ENCODE measurements around the gene GNE. TPM values are rescaled to one million over a fixed set of nuclear protein-coding genes. Genes with fewer than 3 reads are reported as not detected.

The GNE gene
- polyA plus RNA-seq, 1 donor (not counting 4 experiments of a cell fraction or from before 2014, with no cell fraction given): 10.1 TPM

GRCh38 chr9:36207546-36208012 is 50.7 kb downstream of the GNE start:
- DNase-seq (ENCODE audit: low read depth, low spot score) (no peak), FAIRE-seq (no peak)
- H3K27me3 ChIP-seq (ENCODE audit: control insufficient read depth, extremely low read depth, insufficient read depth, low read length): no peaks in the 10 kb centered on the region
- dilution Hi-C loops (cut with MboI; ENCODE audit: extremely low pct_ligation_motif_present, low sequenced_read_pairs): no loop called here
- peaks cover 56 to 74% of the 10 kb centered on the region in 2 experiments for H3K36me3 ChIP-seq (ENCODE audit: control insufficient read depth in 2 of 2, extremely low read depth in 1 of 2, insufficient read depth in 2 of 2, low read length in 2 of 2)
- peaks cover 80% of the 10 kb centered on the region for H3K79me2 ChIP-seq (ENCODE audit: control insufficient read depth, insufficient read depth, low read length)
- no peak overlapping the region for H2AFZ ChIP-seq (ENCODE audit: control insufficient read depth, low read length)
- H3K27ac ChIP-seq (ENCODE audit: control insufficient read depth, insufficient read depth, low read length): no peak overlapping the region
- no peak overlapping the region for H3K4me2 ChIP-seq (ENCODE audit: control insufficient read depth, extremely low read depth, insufficient read depth, low read depth, low read length)
- TF ChIP-seq CTCF (optimal IDR thresholded peaks at IDR 0.05 in 1 of 3, IDR thresholded peaks at IDR 0.05 in 1 of 3, conservative IDR thresholded peaks at IDR 0.05 in 1 of 3; ENCODE audit: extremely low read depth in 1 of 3, insufficient read depth in 2 of 3, low read length in 3 of 3) (no peak), EZH2 (IDR thresholded peaks at IDR 0.05; ENCODE audit: low read length) (no peak)
- H3K9ac ChIP-seq (ENCODE audit: control insufficient read depth, extremely low read depth, insufficient read depth, low read length): no peak overlapping the region
- H3K4me1 ChIP-seq (ENCODE audit: control insufficient read depth, extremely low read depth, insufficient read depth, low read length): no peaks in the 10 kb centered on the region
- H3K9me1 ChIP-seq (ENCODE audit: control insufficient read depth, extremely low read depth, insufficient read depth, low read length): no peaks in the 10 kb centered on the region
- H3K4me3 ChIP-seq (ENCODE audit: control insufficient read depth in 2 of 3, extremely low read depth in 1 of 3, insufficient read depth in 2 of 3, low read depth in 1 of 3, low read length in 3 of 3): no peak overlapping the region
- peaks cover 17% of the 10 kb centered on the region for H4K20me1 ChIP-seq (ENCODE audit: control insufficient read depth, extremely low read depth, insufficient read depth, low read length)
- no peaks in the 10 kb centered on the region for H3K9me3 ChIP-seq (ENCODE audit: control insufficient read depth, low read depth, low read length)

GRCh38 chr9:36207016-36207415 is 51.2 kb downstream of the GNE start:
- H4K20me1 ChIP-seq (ENCODE audit: control insufficient read depth, extremely low read depth, insufficient read depth, low read length): peaks cover 17% of the 10 kb centered on the region
- TF ChIP-seq EZH2 (IDR thresholded peaks at IDR 0.05; ENCODE audit: low read length) (no peak), CTCF (optimal IDR thresholded peaks at IDR 0.05 in 1 of 3, IDR thresholded peaks at IDR 0.05 in 1 of 3, conservative IDR thresholded peaks at IDR 0.05 in 1 of 3; ENCODE audit: extremely low read depth in 1 of 3, insufficient read depth in 2 of 3, low read length in 3 of 3) (no peak)
- FAIRE-seq: no peak
- H3K9me1 ChIP-seq (ENCODE audit: control insufficient read depth, extremely low read depth, insufficient read depth, low read length): no peaks in the 10 kb centered on the region
- no peak overlapping the region for H3K27ac ChIP-seq (ENCODE audit: control insufficient read depth, insufficient read depth, low read length)
- H3K27me3 ChIP-seq (ENCODE audit: control insufficient read depth, extremely low read depth, insufficient read depth, low read length): no peaks in the 10 kb centered on the region
- no peaks in the 10 kb centered on the region for H3K9me3 ChIP-seq (ENCODE audit: control insufficient read depth, low read depth, low read length)
- H3K4me1 ChIP-seq (ENCODE audit: control insufficient read depth, extremely low read depth, insufficient read depth, low read length): no peaks in the 10 kb centered on the region
- dilution Hi-C loops (cut with MboI; ENCODE audit: extremely low pct_ligation_motif_present, low sequenced_read_pairs): no loop called here
- H3K36me3 ChIP-seq (ENCODE audit: control insufficient read depth in 2 of 2, extremely low read depth in 1 of 2, insufficient read depth in 2 of 2, low read length in 2 of 2): peaks cover 56 to 74% of the 10 kb centered on the region in 2 experiments
- no peak overlapping the region for H3K9ac ChIP-seq (ENCODE audit: control insufficient read depth, extremely low read depth, insufficient read depth, low read length)
- H3K4me3 ChIP-seq (ENCODE audit: control insufficient read depth in 2 of 3, extremely low read depth in 1 of 3, insufficient read depth in 2 of 3, low read depth in 1 of 3, low read length in 3 of 3): no peak overlapping the region
- peaks cover 76% of the 10 kb centered on the region for H3K79me2 ChIP-seq (ENCODE audit: control insufficient read depth, insufficient read depth, low read length)
- H3K4me2 ChIP-seq (ENCODE audit: control insufficient read depth, extremely low read depth, insufficient read depth, low read depth, low read length): no peak overlapping the region
- no peak overlapping the region for H2AFZ ChIP-seq (ENCODE audit: control insufficient read depth, low read length)
- no peak for DNase-seq (ENCODE audit: low read depth, low spot score)
